HEK293 (cell line): ENCODE measurements around the gene FRYL.

Source experiments
- CTCF ChIA-PET: fragments of 350-600 bp; formaldehyde crosslinking; extraction: SDS; loops from one replicate; lab custom pipeline; 2021; ENCODE audit warnings: antibody characterized with exemption; lab: Yijun Ruan, JAX
- POLR2A ChIA-PET: fragments of 300-600 bp; formaldehyde crosslinking; extraction: SDS; loops from one replicate; lab custom pipeline; 2020; ENCODE audit warnings: antibody characterized with exemption, inconsistent platforms; lab: Yijun Ruan, JAX
- H3K27ac ChIP-seq: fragments of 200-500 bp; sonication (Bioruptor generic); 2 replicates; pipeline ENCODE4 v1.5.1; 2014; ENCODE audit warnings: low read depth, low read length, control low read depth, inconsistent platforms; ENCODE audit errors: extremely low read depth
- H3K36me3 ChIP-seq, 2 experiments: fragments of 200-500 bp in 1 of 2; sonication (Bioruptor generic) in 1 of 2; 1 replicate in 1 of 2; 2 replicates in 1 of 2; pipeline ENCODE4 v1.5.1; 2014 to 2017; ENCODE audit warnings: inconsistent platforms in 2 of 2, low read length in 2 of 2; ENCODE audit not compliant: control insufficient read depth in 2 of 2, insufficient read depth in 1 of 2
- H3K4me1 ChIP-seq: fragments of 200-500 bp; sonication (Bioruptor generic); 2 replicates; pipeline ENCODE4 v1.5.1; 2014; ENCODE audit warnings: mild to moderate bottlenecking, low read length, inconsistent platforms; ENCODE audit not compliant: control insufficient read depth, insufficient read depth
- H3K4me3 ChIP-seq: 2 replicates; pipeline ENCODE4 v1.5.1; 2011; ENCODE audit warnings: low read depth, mild to moderate bottlenecking, control low read depth, low read length, moderate library complexity
- H3K9me3 ChIP-seq: fragments of 200-500 bp; sonication (Bioruptor generic); 2 replicates; pipeline ENCODE4 v1.5.1; 2014; ENCODE audit warnings: low read depth, low read length, inconsistent platforms; ENCODE audit not compliant: control insufficient read depth, insufficient read depth
- KLF1 ChIP-seq: fragments of 450-650 bp; formaldehyde crosslinking; IDR thresholded peaks from 2 replicates; pipeline ENCODE4 v1.5.1; 2016; ENCODE audit warnings: missing biosample characterization, missing genetic modification characterization
- MZF1 ChIP-seq: fragments of 450-650 bp; formaldehyde crosslinking; IDR thresholded peaks from 2 replicates; pipeline ENCODE4 v1.5.1; 2017; ENCODE audit warnings: missing biosample characterization, missing genetic modification characterization, borderline replicate concordance
- OSR2 ChIP-seq: fragments of 450-650 bp; formaldehyde crosslinking; IDR thresholded peaks from 2 replicates; pipeline ENCODE4 v1.5.1; 2016; ENCODE audit warnings: missing biosample characterization, missing genetic modification characterization
- ZFP37 ChIP-seq: fragments of 450-650 bp; formaldehyde crosslinking; IDR thresholded peaks from 2 replicates; pipeline ENCODE4 v1.5.1; 2016; ENCODE audit warnings: missing biosample characterization, missing genetic modification characterization
- ZNF274 ChIP-seq, 2 experiments: fragments of 200-500 bp in 1 of 2; fragments of 450-650 bp in 1 of 2; sonication (Bioruptor generic) in 1 of 2; formaldehyde crosslinking in 1 of 2; IDR thresholded peaks; 2 replicates each; pipeline versions ENCODE4 v1.5.1 to v1.6.1; 2014 to 2016; ENCODE audit warnings: borderline replicate concordance in 1 of 2, inconsistent platforms in 1 of 2, low read length in 1 of 2, missing biosample characterization in 1 of 2, missing genetic modification characterization in 1 of 2
- ZNF366 ChIP-seq: fragments of 450-650 bp; formaldehyde crosslinking; conservative IDR thresholded peaks from 2 replicates; pipeline ENCODE4 v1.5.1; 2016; ENCODE audit warnings: missing biosample characterization, missing genetic modification characterization
- ZNF548 ChIP-seq: fragments of 450-650 bp; formaldehyde crosslinking; IDR thresholded peaks from 2 replicates; pipeline ENCODE4 v1.5.1; 2016; ENCODE audit warnings: missing biosample characterization, missing genetic modification characterization
- ZNF600 ChIP-seq: fragments of 450-650 bp; formaldehyde crosslinking; IDR thresholded peaks from 2 replicates; pipeline ENCODE4 v1.5.1; 2016; ENCODE audit warnings: missing biosample characterization, missing genetic modification characterization
- ZNF624 ChIP-seq: fragments of 450-650 bp; formaldehyde crosslinking; IDR thresholded peaks from 2 replicates; pipeline ENCODE4 v1.5.1; 2017; ENCODE audit warnings: missing biosample characterization, missing genetic modification characterization
- ZNF626 ChIP-seq: fragments of 450-650 bp; sonication (Bioruptor Pico); formaldehyde crosslinking; IDR thresholded peaks from 2 replicates; pipeline ENCODE4 v1.5.1; 2018; ENCODE audit warnings: missing biosample characterization, missing genetic modification characterization, inconsistent platforms
- ZNF670 ChIP-seq: fragments of 450-650 bp; formaldehyde crosslinking; IDR thresholded peaks from 2 replicates; pipeline ENCODE4 v1.5.1; 2016; ENCODE audit warnings: missing biosample characterization, missing genetic modification characterization, low read depth
- ZNF837 ChIP-seq: fragments of 450-650 bp; formaldehyde crosslinking; IDR thresholded peaks from 2 replicates; pipeline ENCODE4 v1.5.1; 2016; ENCODE audit warnings: missing biosample characterization, missing genetic modification characterization
- TF ChIP-seq, protein P1 (sequence below): fragments of 450-650 bp; formaldehyde crosslinking; IDR thresholded peaks from 2 replicates; pipeline ENCODE4 v1.5.1; 2016; ENCODE audit warnings: missing biosample characterization, missing genetic modification characterization
- TF ChIP-seq, protein P2 (sequence below): IDR thresholded peaks from 2 replicates; pipeline ENCODE4 v1.6.1; 2011; ENCODE audit warnings: mild to moderate bottlenecking, low read depth, low read length, borderline replicate concordance
- TF ChIP-seq, protein P3 (sequence below): fragments of 450-650 bp; formaldehyde crosslinking; IDR thresholded peaks from 2 replicates; pipeline ENCODE4 v1.5.1; 2016; ENCODE audit warnings: missing biosample characterization, missing genetic modification characterization
- TF ChIP-seq, protein P4 (sequence below): fragments of 450-650 bp; formaldehyde crosslinking; IDR thresholded peaks from 2 replicates; pipeline ENCODE4 v1.5.1; 2016; ENCODE audit warnings: missing biosample characterization, missing genetic modification characterization
- TF ChIP-seq, protein P5 (sequence below): fragments of 450-650 bp; formaldehyde crosslinking; IDR thresholded peaks from 2 replicates; pipeline ENCODE4 v1.5.1; 2016; ENCODE audit warnings: missing biosample characterization, missing genetic modification characterization
- TF ChIP-seq, protein P6 (sequence below): fragments of 450-650 bp; formaldehyde crosslinking; IDR thresholded peaks from 2 replicates; pipeline ENCODE4 v1.5.1; 2016; ENCODE audit warnings: missing biosample characterization, missing genetic modification characterization

The FRYL gene

DNA sequence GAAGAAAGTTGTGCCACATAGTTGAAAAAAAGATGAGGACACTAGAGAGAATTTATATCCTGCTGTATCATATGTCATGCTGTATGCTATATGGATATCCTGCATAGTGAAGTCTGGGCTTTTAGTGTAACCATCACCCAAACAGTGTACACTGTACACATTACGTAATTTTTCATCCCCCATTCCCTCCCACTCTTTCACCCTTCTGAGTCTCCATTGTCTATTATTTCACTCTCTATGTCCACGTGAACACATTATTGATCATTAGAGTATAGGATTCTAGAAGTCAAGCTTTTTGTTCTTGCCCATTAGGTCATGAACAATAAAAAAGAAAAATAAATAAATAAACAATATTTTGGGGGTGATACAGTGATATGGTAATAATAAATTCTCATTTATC lies 18.0 kb upstream of the FRYL start (continued):
- no peak for TF ChIP-seq ZNF600
- TF ChIP-seq OSR2 (tag by site-specific recombination): no peak
- TF ChIP-seq, protein P1, sequence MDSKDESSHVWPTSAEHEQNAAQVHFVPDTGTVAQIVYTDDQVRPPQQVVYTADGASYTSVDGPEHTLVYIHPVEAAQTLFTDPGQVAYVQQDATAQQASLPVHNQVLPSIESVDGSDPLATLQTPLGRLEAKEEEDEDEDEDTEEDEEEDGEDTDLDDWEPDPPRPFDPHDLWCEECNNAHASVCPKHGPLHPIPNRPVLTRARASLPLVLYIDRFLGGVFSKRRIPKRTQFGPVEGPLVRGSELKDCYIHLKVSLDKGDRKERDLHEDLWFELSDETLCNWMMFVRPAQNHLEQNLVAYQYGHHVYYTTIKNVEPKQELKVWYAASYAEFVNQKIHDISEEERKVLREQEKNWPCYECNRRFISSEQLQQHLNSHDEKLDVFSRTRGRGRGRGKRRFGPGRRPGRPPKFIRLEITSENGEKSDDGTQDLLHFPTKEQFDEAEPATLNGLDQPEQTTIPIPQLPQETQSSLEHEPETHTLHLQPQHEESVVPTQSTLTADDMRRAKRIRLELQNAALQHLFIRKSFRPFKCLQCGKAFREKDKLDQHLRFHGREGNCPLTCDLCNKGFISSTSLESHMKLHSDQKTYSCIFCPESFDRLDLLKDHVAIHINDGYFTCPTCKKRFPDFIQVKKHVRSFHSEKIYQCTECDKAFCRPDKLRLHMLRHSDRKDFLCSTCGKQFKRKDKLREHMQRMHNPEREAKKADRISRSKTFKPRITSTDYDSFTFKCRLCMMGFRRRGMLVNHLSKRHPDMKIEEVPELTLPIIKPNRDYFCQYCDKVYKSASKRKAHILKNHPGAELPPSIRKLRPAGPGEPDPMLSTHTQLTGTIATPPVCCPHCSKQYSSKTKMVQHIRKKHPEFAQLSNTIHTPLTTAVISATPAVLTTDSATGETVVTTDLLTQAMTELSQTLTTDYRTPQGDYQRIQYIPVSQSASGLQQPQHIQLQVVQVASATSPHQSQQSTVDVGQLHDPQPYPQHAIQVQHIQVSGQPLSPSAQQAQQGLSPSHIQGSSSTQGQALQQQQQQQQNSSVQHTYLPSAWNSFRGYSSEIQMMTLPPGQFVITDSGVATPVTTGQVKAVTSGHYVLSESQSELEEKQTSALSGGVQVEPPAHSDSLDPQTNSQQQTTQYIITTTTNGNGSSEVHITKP (tag by site-specific recombination): no peak
- TF ChIP-seq, protein P2, sequence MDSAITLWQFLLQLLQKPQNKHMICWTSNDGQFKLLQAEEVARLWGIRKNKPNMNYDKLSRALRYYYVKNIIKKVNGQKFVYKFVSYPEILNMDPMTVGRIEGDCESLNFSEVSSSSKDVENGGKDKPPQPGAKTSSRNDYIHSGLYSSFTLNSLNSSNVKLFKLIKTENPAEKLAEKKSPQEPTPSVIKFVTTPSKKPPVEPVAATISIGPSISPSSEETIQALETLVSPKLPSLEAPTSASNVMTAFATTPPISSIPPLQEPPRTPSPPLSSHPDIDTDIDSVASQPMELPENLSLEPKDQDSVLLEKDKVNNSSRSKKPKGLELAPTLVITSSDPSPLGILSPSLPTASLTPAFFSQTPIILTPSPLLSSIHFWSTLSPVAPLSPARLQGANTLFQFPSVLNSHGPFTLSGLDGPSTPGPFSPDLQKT: no peak
- no peak for TF ChIP-seq ZNF274 (IDR thresholded peaks at IDR 0.05; ENCODE audit: low read length)
- TF ChIP-seq ZNF274 (tag by site-specific recombination; IDR thresholded peaks at IDR 0.05; ENCODE audit: borderline replicate concordance): no peak
- TF ChIP-seq, protein P3, sequence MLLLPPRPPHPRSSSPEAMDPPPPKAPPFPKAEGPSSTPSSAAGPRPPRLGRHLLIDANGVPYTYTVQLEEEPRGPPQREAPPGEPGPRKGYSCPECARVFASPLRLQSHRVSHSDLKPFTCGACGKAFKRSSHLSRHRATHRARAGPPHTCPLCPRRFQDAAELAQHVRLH: no peak
- TF ChIP-seq MZF1: no peak
- TF ChIP-seq ZNF624 (tag by site-specific recombination): no peak
- TF ChIP-seq ZNF548: no peak

DNA sequence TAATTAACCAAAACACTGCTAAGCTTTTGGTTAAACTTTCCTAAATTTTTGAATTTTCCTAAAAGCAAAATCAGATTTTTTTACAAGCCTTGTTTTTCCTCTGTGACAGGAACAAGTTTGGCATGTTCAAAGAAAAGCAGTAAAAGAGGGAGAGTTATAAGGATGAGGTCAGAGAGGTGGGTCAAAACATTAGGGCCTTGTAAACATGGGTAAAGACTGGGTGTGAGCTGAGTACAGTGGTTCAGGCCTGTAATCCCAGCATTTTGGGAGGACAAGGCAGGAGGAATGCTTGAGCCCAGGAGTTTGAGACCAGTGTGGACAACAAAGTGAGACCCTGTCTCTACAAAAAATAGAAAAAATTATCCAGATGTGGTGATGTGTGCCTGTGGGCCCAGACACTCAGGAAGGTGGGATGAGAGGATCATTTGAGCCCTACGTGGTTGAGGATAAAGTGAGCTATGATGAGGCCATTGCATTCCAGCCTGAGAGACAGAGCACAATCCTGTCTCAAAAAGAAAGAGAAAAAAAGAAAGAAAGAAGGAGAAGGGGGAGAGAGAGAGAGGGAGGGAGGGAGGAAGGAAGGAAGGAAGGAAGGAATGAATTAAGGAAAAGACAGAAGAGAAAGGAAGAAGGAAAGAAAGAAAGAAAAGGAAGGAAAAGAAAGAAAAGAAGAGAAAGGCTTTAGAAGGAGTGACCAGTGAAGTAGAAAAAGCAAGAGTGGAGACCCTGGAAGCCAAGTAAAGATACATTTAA lies 17.0 kb upstream of the FRYL start:
- TF ChIP-seq ZFP37 (tag by site-specific recombination) (no peak), ZNF366 (tag by site-specific recombination) (peak; percentile 73), ZNF837 (tag by site-specific recombination) (no peak), ZNF670 (no peak), KLF1 (peak; percentile 34; the same call in 1 of the 2 replicates), ZNF626 (tag by site-specific recombination) (no peak)
- TF ChIP-seq, protein P4, sequence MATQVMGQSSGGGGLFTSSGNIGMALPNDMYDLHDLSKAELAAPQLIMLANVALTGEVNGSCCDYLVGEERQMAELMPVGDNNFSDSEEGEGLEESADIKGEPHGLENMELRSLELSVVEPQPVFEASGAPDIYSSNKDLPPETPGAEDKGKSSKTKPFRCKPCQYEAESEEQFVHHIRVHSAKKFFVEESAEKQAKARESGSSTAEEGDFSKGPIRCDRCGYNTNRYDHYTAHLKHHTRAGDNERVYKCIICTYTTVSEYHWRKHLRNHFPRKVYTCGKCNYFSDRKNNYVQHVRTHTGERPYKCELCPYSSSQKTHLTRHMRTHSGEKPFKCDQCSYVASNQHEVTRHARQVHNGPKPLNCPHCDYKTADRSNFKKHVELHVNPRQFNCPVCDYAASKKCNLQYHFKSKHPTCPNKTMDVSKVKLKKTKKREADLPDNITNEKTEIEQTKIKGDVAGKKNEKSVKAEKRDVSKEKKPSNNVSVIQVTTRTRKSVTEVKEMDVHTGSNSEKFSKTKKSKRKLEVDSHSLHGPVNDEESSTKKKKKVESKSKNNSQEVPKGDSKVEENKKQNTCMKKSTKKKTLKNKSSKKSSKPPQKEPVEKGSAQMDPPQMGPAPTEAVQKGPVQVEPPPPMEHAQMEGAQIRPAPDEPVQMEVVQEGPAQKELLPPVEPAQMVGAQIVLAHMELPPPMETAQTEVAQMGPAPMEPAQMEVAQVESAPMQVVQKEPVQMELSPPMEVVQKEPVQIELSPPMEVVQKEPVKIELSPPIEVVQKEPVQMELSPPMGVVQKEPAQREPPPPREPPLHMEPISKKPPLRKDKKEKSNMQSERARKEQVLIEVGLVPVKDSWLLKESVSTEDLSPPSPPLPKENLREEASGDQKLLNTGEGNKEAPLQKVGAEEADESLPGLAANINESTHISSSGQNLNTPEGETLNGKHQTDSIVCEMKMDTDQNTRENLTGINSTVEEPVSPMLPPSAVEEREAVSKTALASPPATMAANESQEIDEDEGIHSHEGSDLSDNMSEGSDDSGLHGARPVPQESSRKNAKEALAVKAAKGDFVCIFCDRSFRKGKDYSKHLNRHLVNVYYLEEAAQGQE (tag by site-specific recombination): no peak
- TF ChIP-seq, protein P5, sequence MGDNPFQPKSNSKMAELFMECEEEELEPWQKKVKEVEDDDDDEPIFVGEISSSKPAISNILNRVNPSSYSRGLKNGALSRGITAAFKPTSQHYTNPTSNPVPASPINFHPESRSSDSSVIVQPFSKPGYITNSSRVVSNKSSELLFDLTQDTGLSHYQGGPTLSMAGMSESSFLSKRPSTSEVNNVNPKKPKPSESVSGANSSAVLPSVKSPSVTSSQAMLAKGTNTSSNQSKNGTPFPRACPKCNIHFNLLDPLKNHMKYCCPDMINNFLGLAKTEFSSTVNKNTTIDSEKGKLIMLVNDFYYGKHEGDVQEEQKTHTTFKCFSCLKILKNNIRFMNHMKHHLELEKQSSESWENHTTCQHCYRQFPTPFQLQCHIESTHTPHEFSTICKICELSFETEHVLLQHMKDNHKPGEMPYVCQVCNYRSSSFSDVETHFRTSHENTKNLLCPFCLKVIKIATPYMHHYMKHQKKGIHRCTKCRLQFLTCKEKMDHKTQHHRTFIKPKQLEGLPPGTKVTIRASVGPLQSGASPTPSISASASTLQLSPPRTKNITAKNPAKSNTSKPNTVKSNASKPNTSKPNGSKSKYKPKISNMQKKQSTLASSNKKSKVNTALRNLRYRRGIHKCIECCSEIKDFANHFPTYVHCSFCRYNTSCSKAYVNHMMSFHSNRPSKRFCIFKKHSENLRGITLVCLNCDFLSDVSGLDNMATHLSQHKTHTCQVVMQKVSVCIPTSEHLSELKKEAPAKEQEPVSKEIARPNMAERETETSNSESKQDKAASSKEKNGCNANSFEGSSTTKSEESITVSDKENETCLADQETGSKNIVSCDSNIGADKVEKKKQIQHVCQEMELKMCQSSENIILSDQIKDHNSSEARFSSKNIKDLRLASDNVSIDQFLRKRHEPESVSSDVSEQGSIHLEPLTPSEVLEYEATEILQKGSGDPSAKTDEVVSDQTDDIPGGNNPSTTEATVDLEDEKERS (tag by site-specific recombination): no peak
- TF ChIP-seq, protein P6, sequence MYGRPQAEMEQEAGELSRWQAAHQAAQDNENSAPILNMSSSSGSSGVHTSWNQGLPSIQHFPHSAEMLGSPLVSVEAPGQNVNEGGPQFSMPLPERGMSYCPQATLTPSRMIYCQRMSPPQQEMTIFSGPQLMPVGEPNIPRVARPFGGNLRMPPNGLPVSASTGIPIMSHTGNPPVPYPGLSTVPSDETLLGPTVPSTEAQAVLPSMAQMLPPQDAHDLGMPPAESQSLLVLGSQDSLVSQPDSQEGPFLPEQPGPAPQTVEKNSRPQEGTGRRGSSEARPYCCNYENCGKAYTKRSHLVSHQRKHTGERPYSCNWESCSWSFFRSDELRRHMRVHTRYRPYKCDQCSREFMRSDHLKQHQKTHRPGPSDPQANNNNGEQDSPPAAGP: 0 out of 2 replicates have a peak, but pooled peaks have one; percentile 38
- TF ChIP-seq, protein P1 (tag by site-specific recombination): peak; percentile 72
- TF ChIP-seq, all 188 proteins: peak for 4
- ChIA-PET CTCF (interaction anchor here (0.7 kb wide), 1 partner anchor 16 kb away, joined by 3 read pairs; no protein-coding TSS in a partner anchor), POLR2A (no interaction called here)
- Histone ChIP-seq H3K36me3 (no peaks in the 10 kb centered on the region), H3K4me1 (no peaks in the 10 kb centered on the region), H3K27ac (no peak overlapping the region), H3K4me3 (no peak overlapping the region), H3K9me3 (no peaks in the 10 kb centered on the region)
